HepG2 (cell line): Measurements from ENCODE around the gene UNC5B. TPM values are rescaled to one million over a fixed set of nuclear protein-coding genes. Genes with fewer than 3 reads are reported as not detected.

Experiments used
- ATAC-seq: fragments of 200-7000 bp; cut with Tn5 transposase; 3 replicates; pipeline ENCODE4 v1.9.1; 2020; ENCODE audit warnings: mild to moderate bottlenecking, moderate library complexity
- BruUV-seq: library from RNA; stranded (reverse); fragments of 400-500 nt; replicated peaks from 2 replicates; lab custom pipeline; 2021; lab: Mats Ljungman, UMichigan
- CTCF ChIA-PET: fragments of 300-600 bp; formaldehyde crosslinking; extraction: SDS; loops from one replicate; lab custom pipeline; 2021; ENCODE audit warnings: low total read pairs, inconsistent platforms, low intra/inter-chr PET ratio; lab: Yijun Ruan, JAX
- POLR2A ChIA-PET: fragments of 350-600 bp; sonication (Branson Sonifier 250); formaldehyde crosslinking; loops from one replicate; lab custom pipeline; 2020; ENCODE audit warnings: antibody characterized with exemption, inconsistent platforms; lab: Yijun Ruan, JAX
- DNase-seq: peaks from one replicate; pipeline ENCODE4 v3.0.0-alpha.2; 2015; ENCODE audit warnings: low spot score
- FAIRE-seq: peaks from 3 replicates; lab custom pipeline; 2011; peaks lifted over from hg19 to GRCh38; lab: Jason Lieb, UNC
- H2AFZ ChIP-seq: one replicate; pipeline ENCODE4 v1.6.1; 2011; ENCODE audit warnings: low read length, inconsistent platforms
- H3K27ac ChIP-seq: fragments of 300-600 bp; 3 replicates; pipeline ENCODE4 v1.8.0; 2011; ENCODE audit warnings: mixed run types, mild to moderate bottlenecking, mixed read lengths, low read length, inconsistent platforms; ENCODE audit not compliant: insufficient read depth; ENCODE audit errors: extremely low read length
- H3K27me3 ChIP-seq, 2 experiments: fragments of 200-600 bp in 1 of 2; 2 replicates in 1 of 2; 3 replicates in 1 of 2; pipeline versions ENCODE4 v1.6.0 to v1.8.0; 2011; ENCODE audit warnings: low read length in 2 of 2, mild to moderate bottlenecking in 2 of 2, moderate library complexity in 2 of 2, inconsistent platforms in 1 of 2; ENCODE audit not compliant: insufficient read depth in 2 of 2, control insufficient read depth in 1 of 2
- H3K36me3 ChIP-seq, 2 experiments: fragments of 200-600 bp in 1 of 2; replicated peaks in 1 of 2; 2 replicates in 1 of 2; 3 replicates in 1 of 2; pipeline versions ENCODE4 v1.5.1 to v1.8.0; 2011; ENCODE audit warnings: low read length in 2 of 2, inconsistent platforms in 1 of 2; ENCODE audit not compliant: insufficient read depth in 2 of 2, control insufficient read depth in 1 of 2
- H3K4me1 ChIP-seq: 2 replicates; pipeline ENCODE4 v1.5.1; 2012; ENCODE audit warnings: low read length, inconsistent platforms; ENCODE audit not compliant: insufficient read depth
- H3K4me2 ChIP-seq: 2 replicates; pipeline ENCODE4 v1.6.0; 2011; ENCODE audit warnings: low read depth, low read length, inconsistent platforms
- H3K4me3 ChIP-seq, 3 experiments: fragments of 200-600 bp in 1 of 3; sonication (generic), shearing (Covaris generic) in 1 of 3; replicated peaks in 1 of 3; 2 replicates each; pipeline ENCODE4 v1.5.1; 2011 to 2016; ENCODE audit warnings: low read length in 3 of 3, inconsistent platforms in 2 of 3, low read depth in 2 of 3, mild to moderate bottlenecking in 2 of 3, control low read depth in 1 of 3, mixed read lengths in 1 of 3; ENCODE audit not compliant: insufficient read depth in 1 of 3
- H3K79me2 ChIP-seq: one replicate; pipeline ENCODE4 v1.6.1; 2011; ENCODE audit warnings: low read length, inconsistent platforms; ENCODE audit not compliant: insufficient read depth
- H3K9ac ChIP-seq: 2 replicates; pipeline ENCODE4 v1.6.0; 2011; ENCODE audit warnings: mild to moderate bottlenecking, low read depth, low read length, inconsistent platforms; ENCODE audit not compliant: insufficient read depth
- H3K9me3 ChIP-seq: 2 replicates; pipeline ENCODE4 v1.5.1; 2012; ENCODE audit warnings: mild to moderate bottlenecking, low read length
- H4K20me1 ChIP-seq: 2 replicates; pipeline ENCODE4 v1.6.0; 2011; ENCODE audit warnings: inconsistent platforms, mild to moderate bottlenecking, low read length, moderate library complexity; ENCODE audit not compliant: insufficient read depth
- ARID4A ChIP-seq: sonication (generic); formaldehyde crosslinking; IDR thresholded peaks from 2 replicates; pipeline ENCODE4 v1.5.0; 2020; ENCODE audit warnings: mild to moderate bottlenecking, missing genetic modification reagents, borderline replicate concordance
- FOXK1 ChIP-seq: sonication (generic); formaldehyde crosslinking; IDR thresholded peaks from 2 replicates; pipeline ENCODE4 v1.4.0; 2020; ENCODE audit warnings: low read depth, missing genetic modification reagents, borderline replicate concordance
- ISX ChIP-seq: sonication (generic); formaldehyde crosslinking; conservative IDR thresholded peaks from 2 replicates; pipeline ENCODE4 v1.5.0; 2020; ENCODE audit warnings: missing genetic modification reagents
- KMT2B ChIP-seq: IDR thresholded peaks from 2 replicates; pipeline ENCODE4 v1.6.1; 2016; ENCODE audit warnings: missing genetic modification reagents, missing compliant biosample characterization
- NR2F6 ChIP-seq, 2 experiments: IDR thresholded peaks; 2 replicates each; pipeline ENCODE4 v1.6.1; 2016; ENCODE audit warnings: antibody characterized with exemption in 1 of 2, mild to moderate bottlenecking in 1 of 2
- SATB2 ChIP-seq: sonication (generic); formaldehyde crosslinking; IDR thresholded peaks from 2 replicates; pipeline ENCODE4 v1.5.0; 2020; ENCODE audit warnings: missing genetic modification reagents
- SP4 ChIP-seq: sonication (generic); formaldehyde crosslinking; IDR thresholded peaks from 2 replicates; pipeline ENCODE4 v1.8.1; 2023; ENCODE audit warnings: mild to moderate bottlenecking, missing genetic modification reagents
- TGIF2 ChIP-seq: IDR thresholded peaks from 2 replicates; pipeline ENCODE4 v1.6.1; 2016; ENCODE audit warnings: control low read depth, missing compliant biosample characterization
- ZNF562 ChIP-seq: sonication (generic); formaldehyde crosslinking; IDR thresholded peaks from 2 replicates; pipeline ENCODE4 v1.8.0; 2022; ENCODE audit warnings: missing genetic modification reagents, borderline replicate concordance
- ZNF747 ChIP-seq: sonication (generic); formaldehyde crosslinking; IDR thresholded peaks from 2 replicates; pipeline ENCODE4 v1.8.1; 2023; ENCODE audit warnings: missing genetic modification reagents, mild to moderate bottlenecking, borderline replicate concordance
- ZNF879 ChIP-seq: sonication (generic); formaldehyde crosslinking; IDR thresholded peaks from 2 replicates; pipeline ENCODE4 v1.8.1; 2023; ENCODE audit warnings: missing genetic modification reagents
- WGBS: methylation state at CpG from one replicate; pipeline ENCODE4 v1.1.6; 2017; ENCODE audit warnings: low lambda C conversion rate; 5-methylcytosine and 5-hydroxymethylcytosine counted together
- in situ Hi-C: cut with HindIII; loops from 2 replicates; pipeline ENCODE4 v1.10.0; 2017; ENCODE audit warnings: low pct_unique_long_range_greater_than_20kb; ENCODE audit not compliant: extremely low pct_ligation_motif_present
- intact Hi-C: fragments of 100-400 bp; cut with micrococcal nuclease; formaldehyde crosslinking; loops from one replicate; pipeline ENCODE4 v1.10.0; 2022; ENCODE audit not compliant: unreplicated experiment
- polyA plus RNA-seq, 8 experiments: library from polyadenylated mRNA; depleted of rRNA in 3 of 8; stranded (reverse) in 7 of 8; unstranded in 1 of 8; fragments of >200 nt; fragmentation: Illumina TruSeq in 4 of 8; extraction: Trizol in 4 of 8; gene quantifications; 2 replicates each; pipeline versions ENCODE4 v1.2.1 to v1.2.3, GENCODE V29; 2011 to 2016; ENCODE audit warnings: low read depth in 4 of 8, missing spikeins in 1 of 8, mixed read lengths in 1 of 8; ENCODE audit not compliant: insufficient read depth in 1 of 8
- total RNA-seq, 5 experiments: library from RNA; depleted of rRNA; stranded (reverse); fragments of >200 nt; fragmentation: Illumina TruSeq; extraction: Trizol; gene quantifications; 2 replicates each; pipeline ENCODE4 v1.2.3, GENCODE V29; 2016; ENCODE audit warnings: low read depth in 1 of 5

The UNC5B gene
- total and polyA plus RNA-seq, 2 of the 13 experiments (the other 11 are each of a cell fraction or from before 2014, with no cell fraction given) = 0.07 TPM

DNA sequence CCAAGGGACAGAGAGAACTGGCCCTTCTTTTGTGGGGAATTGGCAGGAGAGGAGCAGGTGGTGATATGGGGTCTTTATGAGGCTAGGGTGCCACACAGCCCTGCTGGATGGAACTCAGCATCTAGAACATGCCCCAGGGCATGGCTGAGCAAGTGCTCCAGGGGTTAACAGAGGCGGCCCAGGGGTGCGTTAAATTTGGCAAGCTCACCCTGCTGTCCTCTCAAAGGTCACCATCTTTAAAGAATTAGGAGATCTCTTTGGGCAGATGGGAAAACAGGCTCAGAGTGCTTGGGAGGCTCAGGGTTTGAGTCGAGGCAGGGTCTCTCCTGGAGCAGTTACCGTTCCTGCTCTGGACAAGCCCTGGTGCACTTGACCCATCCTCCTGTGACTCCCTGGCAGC is 21.4 kb upstream of the UNC5B start:
- no peak for TF ChIP-seq TGIF2 (CRISPR knock-in tag)
- Histone ChIP-seq H3K4me1 (no peaks in the 10 kb centered on the region), H3K27me3 (peaks cover 4 to 9% of the 10 kb centered on the region in 2 experiments; a peak in 3 of 5 replicates), H4K20me1 (no peaks in the 10 kb centered on the region), H3K4me2 (no peak overlapping the region), H2AFZ (no peak overlapping the region), H3K36me3 (no peaks in the 10 kb centered on the region), H3K9ac (no peak overlapping the region), H3K9me3 (no peaks in the 10 kb centered on the region), H3K4me3 (no peak overlapping the region), H3K27ac (no peak overlapping the region), H3K79me2 (no peaks in the 10 kb centered on the region)
- no peak for DNase-seq
- intact Hi-C loops (no loop called here), in situ Hi-C loops (no loop called here)
- CTCF ChIA-PET = no interaction called here
- 17% methylated on average over 2 of the region's 4 CpGs for WGBS
- BruUV-seq = no TSS peak
- no peak for ATAC-seq
- POLR2A ChIA-PET = no interaction called here
- no peak for FAIRE-seq

DNA sequence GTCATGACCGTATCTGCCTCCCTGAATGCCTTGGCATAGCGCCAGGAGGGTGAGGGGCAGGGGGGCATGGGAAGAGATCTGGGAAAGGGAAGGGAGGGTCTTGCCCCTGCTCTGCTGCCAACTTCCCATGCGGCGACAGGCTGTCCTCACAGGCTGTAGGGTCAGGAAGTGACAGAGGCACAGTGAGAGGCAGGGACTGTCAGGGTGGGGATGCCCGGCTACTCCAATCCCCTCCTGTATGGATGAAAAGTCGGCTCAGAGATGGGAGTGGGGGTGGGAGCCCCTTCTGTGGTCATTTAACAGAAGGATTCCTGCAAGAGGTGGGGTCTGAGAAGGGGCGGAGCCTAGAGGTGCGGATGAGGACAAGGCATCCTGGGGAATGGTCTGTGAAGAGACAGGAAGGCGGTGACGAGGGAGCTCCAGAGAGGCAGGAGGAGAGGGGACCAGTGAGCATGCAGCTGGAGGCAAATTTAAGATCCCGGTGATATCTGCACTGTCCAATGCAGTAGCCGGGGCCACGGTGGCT is 20.8 kb upstream of the UNC5B start:
- POLR2A ChIA-PET = no interaction called here
- CTCF ChIA-PET = no interaction called here

More for the DNA sequence above, 20.8 kb upstream of the UNC5B start:
- Histone ChIP-seq H3K36me3 (no peaks in the 10 kb centered on the region), H3K79me2 (no peaks in the 10 kb centered on the region), H3K4me2 (no peak overlapping the region), H3K4me3 (no peak overlapping the region), H3K4me1 (no peaks in the 10 kb centered on the region), H3K9ac (no peak overlapping the region), H3K27ac (no peak overlapping the region), H4K20me1 (no peaks in the 10 kb centered on the region)
- DNase-seq (no peak), FAIRE-seq (no peak), ATAC-seq (no peak)
- intact Hi-C loops = no loop called here
- no TSS peak for BruUV-seq
- 24% methylated on average over 13 of the region's 13 CpGs for WGBS
- no peak for TF ChIP-seq ZNF747 (CRISPR knock-in tag)
- TF ChIP-seq ISX = no peak
- TF ChIP-seq SP4 (CRISPR knock-in tag) = no peak
- TF ChIP-seq FOXK1 (CRISPR knock-in tag) = no peak
- no peak for TF ChIP-seq ZNF562
- TF ChIP-seq NR2F6 (IDR thresholded peaks at IDR 0.05) = no peak
- no peak for TF ChIP-seq NR2F6 (CRISPR knock-in tag; IDR thresholded peaks at IDR 0.05)
- no peak for TF ChIP-seq SATB2 (CRISPR knock-in tag)
- no peak for TF ChIP-seq ZNF879 (CRISPR knock-in tag)
- TF ChIP-seq ARID4A (CRISPR knock-in tag) = no peak
- no peak for TF ChIP-seq KMT2B
- TF ChIP-seq, all 625 proteins: peak for 0
- Histone ChIP-seq H3K9me3 (no peaks in the 10 kb centered on the region), H3K27me3 (peaks cover 4% of the 10 kb centered on the region in 2 experiments; a peak in 3 of 5 replicates), H2AFZ (no peak overlapping the region)
- in situ Hi-C loops = no loop called here
